Stimulated activated CD8-positive, alpha-beta memory T cell treated with anti-CD3 and anti-CD28 coated beads, Interleukin-2, amount 100 ng/mL, for 48 hours (primary cell): ENCODE results near the gene CMYA5.
"Not testable (repeated sequence)": the region's sequence is repeated elsewhere in the genome, so short reads cannot be mapped to it uniquely, and the experiment has no call there.

ENCODE experiments used
- DNase-seq, 2 donors: peaks; one replicate each; pipeline ENCODE4 v3.0.0-alpha.2; 2020; ENCODE audit warnings: low read depth in 2 of 2

Gene CMYA5

GRCh38 chr5:79689541-79690466 is at the start of gene CMYA5:
Gene CMYA5, plus strand, starts transcription at chr5:79689836. Its CDS starts 72 bp downstream, at chr5:79689908.
- no peak for DNase-seq

- DNase-seq: no peak
Observed at GRCh38 chr5:79640571-79641055, 49.0 kb upstream of the CMYA5 start.

- DNase-seq: no peak
Observed at GRCh38 chr5:79641414-79641813, 48.2 kb upstream of the CMYA5 start.

- no peak for DNase-seq
Observed at GRCh38 chr5:79642210-79642609, 47.4 kb upstream of the CMYA5 start.

- no peak for DNase-seq
Observed at GRCh38 chr5:79653843-79654242, 35.8 kb upstream of the CMYA5 start.

- DNase-seq: no peak
Observed at GRCh38 chr5:79663212-79663611, 26.4 kb upstream of the CMYA5 start.

GRCh38 chr5:79666758-79667157 is 22.9 kb upstream of the CMYA5 start:
- no peak for DNase-seq

- DNase-seq: no peak
Observed at GRCh38 chr5:79672392-79672791, 17.2 kb upstream of the CMYA5 start.

- not testable (repeated sequence) for DNase-seq
Observed at GRCh38 chr5:79676354-79676753, 13.3 kb upstream of the CMYA5 start.

- DNase-seq: not testable (repeated sequence)
Observed at GRCh38 chr5:79682102-79682501, 7.5 kb upstream of the CMYA5 start.

GRCh38 chr5:79684782-79685181 is 4.9 kb upstream of the CMYA5 start:
- DNase-seq: no peak

GRCh38 chr5:79685627-79686026 is 4.0 kb upstream of the CMYA5 start:
- no peak for DNase-seq

GRCh38 chr5:79686799-79687198 is 2.8 kb upstream of the CMYA5 start:
- DNase-seq: no peak

GRCh38 chr5:79687889-79688288 is 1.7 kb upstream of the CMYA5 start:
- DNase-seq: no peak

- no peak for DNase-seq
Observed at GRCh38 chr5:79691007-79691406, 1.4 kb downstream of the CMYA5 start.

- no peak for DNase-seq
Observed at GRCh38 chr5:79692596-79692995, 3.0 kb downstream of the CMYA5 start.

- no peak for DNase-seq
Observed at GRCh38 chr5:79694183-79694582, 4.5 kb downstream of the CMYA5 start.

- DNase-seq: no peak
Observed at GRCh38 chr5:79694652-79695051, 5.0 kb downstream of the CMYA5 start.

GRCh38 chr5:79695526-79695925 is 5.9 kb downstream of the CMYA5 start:
- no peak for DNase-seq

GRCh38 chr5:79697222-79698170 is 7.9 kb downstream of the CMYA5 start:
- no peak for DNase-seq

- DNase-seq: no peak
Observed at GRCh38 chr5:79699763-79700400, 10.2 kb downstream of the CMYA5 start.
